PFSK-1 (cell line): Measurements from ENCODE around the gene RNF31.

ENCODE experiments used
- FOXP2 ChIP-seq: optimal IDR thresholded peaks from 2 replicates; pipeline ENCODE3; 2011; ENCODE audit warnings: borderline replicate concordance, control low read depth, inconsistent platforms; ENCODE audit not compliant: insufficient read depth; ENCODE audit errors: extremely low read length, extremely low read depth
- POLR2AphosphoS5 ChIP-seq: IDR thresholded peaks from 2 replicates; pipeline ENCODE4 v1.6.1; 2012; ENCODE audit warnings: low read depth, mild to moderate bottlenecking, control low read depth, low read length, moderate library complexity
- SIN3A ChIP-seq: IDR thresholded peaks from 2 replicates; pipeline ENCODE4 v1.6.1; 2012; ENCODE audit warnings: mild to moderate bottlenecking, low read length, moderate library complexity, borderline replicate concordance; ENCODE audit not compliant: insufficient read depth
- TAF1 ChIP-seq: IDR thresholded peaks from 2 replicates; pipeline ENCODE4 v1.6.1; 2012; ENCODE audit warnings: low read length, control low read depth, borderline replicate concordance; ENCODE audit not compliant: insufficient read depth
- TF ChIP-seq, protein P1 (sequence below), 2 experiments: IDR thresholded peaks; 2 replicates each; pipeline versions ENCODE4 v1.6.1 to v1.8.0; 2011 to 2012; ENCODE audit warnings: low read depth in 2 of 2, low read length in 2 of 2, control low read depth in 1 of 2, inconsistent platforms in 1 of 2, mild to moderate bottlenecking in 1 of 2, moderate library complexity in 1 of 2; ENCODE audit not compliant: insufficient read depth in 1 of 2

The RNF31 gene

DNA sequence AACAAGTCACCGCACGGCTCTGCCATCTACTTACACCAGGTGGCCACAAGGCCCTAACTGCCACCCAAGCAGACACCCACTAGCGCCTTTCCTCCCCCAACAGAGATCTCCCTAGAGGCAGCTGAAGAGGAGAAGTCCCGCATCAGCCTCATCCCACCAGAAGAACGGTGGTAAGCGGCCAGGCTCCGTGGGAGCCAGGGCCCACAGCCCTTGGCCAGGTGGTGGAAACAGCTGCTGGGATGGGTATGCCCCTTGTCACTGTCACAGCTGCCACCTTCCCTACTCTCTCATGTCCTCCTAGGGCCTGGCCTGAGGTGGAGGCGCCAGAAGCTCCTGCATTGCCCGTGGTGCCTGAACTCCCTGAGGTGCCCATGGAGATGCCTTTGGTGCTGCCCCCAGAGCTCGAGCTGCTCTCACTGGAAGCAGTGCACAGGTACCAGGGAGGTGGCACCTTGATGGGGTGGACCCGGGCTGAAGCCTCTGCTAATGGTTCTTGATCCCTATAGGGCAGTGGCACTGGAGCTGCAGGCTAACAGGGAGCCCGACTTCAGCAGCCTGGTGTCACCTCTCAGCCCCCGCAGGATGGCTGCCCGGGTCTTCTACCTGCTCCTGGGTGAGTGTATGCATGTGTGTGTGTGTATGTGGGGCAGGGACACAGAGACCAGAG is 32.1 kb downstream of the RNF31 start:
- TF ChIP-seq SIN3A (no peak), TAF1 (no peak), FOXP2 (no peak), POLR2AphosphoS5 (no peak)
- TF ChIP-seq, protein P1, sequence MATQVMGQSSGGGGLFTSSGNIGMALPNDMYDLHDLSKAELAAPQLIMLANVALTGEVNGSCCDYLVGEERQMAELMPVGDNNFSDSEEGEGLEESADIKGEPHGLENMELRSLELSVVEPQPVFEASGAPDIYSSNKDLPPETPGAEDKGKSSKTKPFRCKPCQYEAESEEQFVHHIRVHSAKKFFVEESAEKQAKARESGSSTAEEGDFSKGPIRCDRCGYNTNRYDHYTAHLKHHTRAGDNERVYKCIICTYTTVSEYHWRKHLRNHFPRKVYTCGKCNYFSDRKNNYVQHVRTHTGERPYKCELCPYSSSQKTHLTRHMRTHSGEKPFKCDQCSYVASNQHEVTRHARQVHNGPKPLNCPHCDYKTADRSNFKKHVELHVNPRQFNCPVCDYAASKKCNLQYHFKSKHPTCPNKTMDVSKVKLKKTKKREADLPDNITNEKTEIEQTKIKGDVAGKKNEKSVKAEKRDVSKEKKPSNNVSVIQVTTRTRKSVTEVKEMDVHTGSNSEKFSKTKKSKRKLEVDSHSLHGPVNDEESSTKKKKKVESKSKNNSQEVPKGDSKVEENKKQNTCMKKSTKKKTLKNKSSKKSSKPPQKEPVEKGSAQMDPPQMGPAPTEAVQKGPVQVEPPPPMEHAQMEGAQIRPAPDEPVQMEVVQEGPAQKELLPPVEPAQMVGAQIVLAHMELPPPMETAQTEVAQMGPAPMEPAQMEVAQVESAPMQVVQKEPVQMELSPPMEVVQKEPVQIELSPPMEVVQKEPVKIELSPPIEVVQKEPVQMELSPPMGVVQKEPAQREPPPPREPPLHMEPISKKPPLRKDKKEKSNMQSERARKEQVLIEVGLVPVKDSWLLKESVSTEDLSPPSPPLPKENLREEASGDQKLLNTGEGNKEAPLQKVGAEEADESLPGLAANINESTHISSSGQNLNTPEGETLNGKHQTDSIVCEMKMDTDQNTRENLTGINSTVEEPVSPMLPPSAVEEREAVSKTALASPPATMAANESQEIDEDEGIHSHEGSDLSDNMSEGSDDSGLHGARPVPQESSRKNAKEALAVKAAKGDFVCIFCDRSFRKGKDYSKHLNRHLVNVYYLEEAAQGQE (IDR thresholded peaks at IDR 0.05; ENCODE audit: insufficient read depth in 1 of 2, low read depth in 2 of 2, low read length in 2 of 2), result no peak

DNA sequence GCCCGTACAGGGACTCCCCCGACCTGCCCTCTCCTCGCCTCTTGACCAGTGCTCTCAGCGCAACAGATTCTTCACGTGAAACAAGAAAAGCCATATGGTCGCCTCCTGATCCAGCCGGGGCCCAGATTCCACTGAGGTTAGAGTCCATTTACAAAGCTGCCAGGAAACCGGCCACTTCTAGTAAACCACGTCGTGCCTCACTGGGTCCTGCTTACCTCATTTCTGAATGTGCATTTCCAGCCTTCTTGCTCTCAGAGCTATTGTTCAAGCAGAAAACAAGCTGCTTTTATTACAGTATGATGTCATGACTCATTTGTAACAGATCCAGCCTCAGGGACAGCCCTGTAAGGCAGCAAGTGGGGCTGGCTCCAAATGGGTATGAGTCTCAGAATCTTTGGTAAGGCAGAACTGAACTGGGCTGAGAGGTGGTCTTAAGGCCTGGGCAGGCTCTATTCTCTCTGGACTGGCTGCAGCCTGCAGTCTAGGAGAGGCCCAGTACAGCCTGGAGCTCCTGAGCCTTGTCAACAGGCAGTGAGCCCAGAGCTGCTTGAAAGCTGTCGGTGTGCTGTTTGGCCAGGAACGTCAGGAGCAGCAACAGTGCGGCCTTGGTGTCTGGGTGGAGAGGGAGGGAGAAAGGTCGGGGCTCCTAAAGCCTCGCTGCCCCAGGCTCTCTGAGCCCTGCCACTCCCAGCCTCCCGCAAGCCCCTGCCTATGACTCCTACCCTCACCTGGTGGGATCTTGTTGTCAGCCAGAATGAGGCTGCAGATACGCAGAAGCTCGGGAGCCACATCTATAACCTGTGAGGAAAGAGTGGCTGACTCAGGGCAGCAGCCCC is 32.9 kb downstream of the RNF31 start:
- TF ChIP-seq SIN3A (no peak), TAF1 (no peak), POLR2AphosphoS5 (no peak), FOXP2 (no peak)

DNA sequence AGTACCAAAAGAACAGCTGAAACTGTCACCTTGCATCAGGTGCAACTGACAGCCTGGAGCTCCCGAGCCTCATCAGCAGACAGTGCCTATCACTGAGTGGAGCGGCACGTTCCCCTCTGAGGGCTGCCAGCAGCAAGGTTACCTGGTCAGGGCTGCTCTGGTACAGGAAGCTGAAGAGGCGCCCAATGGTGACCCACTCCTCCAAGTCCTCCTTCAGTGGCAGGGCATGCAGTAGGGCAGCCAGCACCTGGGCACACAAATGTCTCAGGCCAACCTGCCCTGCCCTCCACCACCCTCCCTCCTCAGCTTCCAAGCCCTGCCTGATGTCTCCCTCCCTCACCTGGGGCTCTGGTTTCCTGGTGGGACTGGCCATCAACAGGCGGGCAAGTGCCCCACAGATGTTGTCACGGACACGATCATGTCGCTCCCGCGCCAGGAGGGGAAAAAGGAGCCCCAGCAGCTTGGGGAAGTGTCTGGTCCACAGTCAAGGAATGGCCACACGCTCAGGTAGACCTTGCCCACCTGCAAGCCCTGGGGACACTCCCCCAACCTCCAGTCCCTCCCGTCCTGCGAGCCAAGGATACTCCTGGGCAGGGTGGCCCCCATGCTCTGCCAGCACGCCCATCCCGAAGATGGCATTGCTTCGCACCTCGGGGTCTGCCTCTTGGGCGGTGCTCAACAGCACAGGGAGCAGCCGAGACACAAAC is 34.2 kb downstream of the RNF31 start:
- TF ChIP-seq TAF1 (no peak), SIN3A (no peak), FOXP2 (no peak), POLR2AphosphoS5 (0 out of 2 replicates have a peak, but pooled peaks have one; percentile 5)
- TF ChIP-seq, protein P1 (IDR thresholded peaks at IDR 0.05; ENCODE audit: insufficient read depth in 1 of 2, low read depth in 2 of 2, low read length in 2 of 2), result no peak

DNA sequence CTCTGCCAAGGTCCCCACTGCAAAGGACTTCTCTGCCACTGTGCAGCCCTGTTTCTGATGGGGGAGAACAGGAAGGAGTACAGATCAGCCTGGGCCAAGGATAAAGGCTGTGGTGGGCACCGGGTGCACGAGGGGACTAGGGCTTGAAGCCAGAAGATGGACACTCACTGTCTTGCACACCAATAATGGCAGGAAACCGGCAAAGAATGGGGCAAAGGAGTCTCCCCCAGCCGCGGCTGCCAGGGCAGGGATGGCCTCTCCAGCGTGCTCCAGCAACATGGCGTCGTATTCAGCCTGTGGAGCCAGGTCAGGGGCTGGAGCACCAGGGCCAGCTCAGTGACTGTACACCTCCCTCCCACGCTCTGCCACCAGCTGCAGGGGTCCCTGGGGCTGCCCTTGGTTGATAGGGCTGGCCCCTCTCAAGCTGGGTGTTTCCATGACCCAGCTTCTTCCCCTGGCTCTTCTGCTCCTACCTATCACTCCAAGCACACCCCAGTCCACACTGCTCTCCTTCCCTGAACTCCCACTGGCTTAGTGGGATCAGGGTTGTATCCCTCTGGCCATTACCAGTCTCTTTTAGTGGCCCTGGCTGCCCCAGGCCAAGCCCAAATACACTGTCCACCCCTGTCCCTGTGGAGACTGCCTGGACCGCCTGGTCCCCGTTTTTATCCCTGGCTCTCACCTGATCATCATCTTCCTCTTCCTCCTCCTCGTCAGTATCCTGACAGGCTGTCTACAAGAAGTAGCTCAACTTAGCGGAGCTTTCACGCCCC is 35.0 kb downstream of the RNF31 start:
- TF ChIP-seq TAF1 (no peak), FOXP2 (no peak), SIN3A (no peak), POLR2AphosphoS5 (no peak)
- TF ChIP-seq, protein P1 (IDR thresholded peaks at IDR 0.05; ENCODE audit: insufficient read depth in 1 of 2, low read depth in 2 of 2, low read length in 2 of 2), result no peak

DNA sequence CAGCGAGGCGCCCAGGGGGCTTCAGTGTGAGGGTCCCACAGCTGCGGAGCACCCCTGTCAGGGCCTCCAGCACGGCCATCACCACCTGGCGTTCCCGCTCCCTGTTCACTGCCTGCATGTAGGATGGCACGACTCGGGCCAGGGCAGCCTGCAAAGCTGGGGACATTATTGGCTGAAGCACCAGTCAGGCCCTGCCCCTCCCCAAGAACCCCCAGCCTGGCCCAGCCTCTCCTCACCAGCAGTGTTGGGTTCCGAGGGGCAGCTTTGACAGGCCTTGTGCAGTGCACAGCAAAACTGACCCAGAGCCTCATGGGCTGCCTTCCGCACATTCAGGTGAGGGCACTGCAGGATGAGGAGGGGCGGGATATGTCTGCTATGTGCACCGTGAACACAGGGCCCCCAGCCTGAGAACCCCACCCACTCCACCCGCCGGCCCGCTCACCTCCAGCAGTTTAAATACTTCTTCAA is 35.8 kb downstream of the RNF31 start:
- TF ChIP-seq FOXP2, result no peak
- no peak for TF ChIP-seq POLR2AphosphoS5
- TF ChIP-seq, protein P1 (IDR thresholded peaks at IDR 0.05; ENCODE audit: insufficient read depth in 1 of 2, low read depth in 2 of 2, low read length in 2 of 2), result no peak
- no peak for TF ChIP-seq TAF1
- no peak for TF ChIP-seq SIN3A
